HG02943 (cell line): Measurements from ENCODE around the gene BNIP3.

ENCODE experiments used
- ATAC-seq: cut with Tn5 transposase; IDR thresholded peaks from one replicate; pipeline ENCODE4 v1.9.1; 2021; ENCODE audit warnings: mild to moderate bottlenecking, low read depth, moderate library complexity; ENCODE audit not compliant: unreplicated experiment

The BNIP3 gene

DNA sequence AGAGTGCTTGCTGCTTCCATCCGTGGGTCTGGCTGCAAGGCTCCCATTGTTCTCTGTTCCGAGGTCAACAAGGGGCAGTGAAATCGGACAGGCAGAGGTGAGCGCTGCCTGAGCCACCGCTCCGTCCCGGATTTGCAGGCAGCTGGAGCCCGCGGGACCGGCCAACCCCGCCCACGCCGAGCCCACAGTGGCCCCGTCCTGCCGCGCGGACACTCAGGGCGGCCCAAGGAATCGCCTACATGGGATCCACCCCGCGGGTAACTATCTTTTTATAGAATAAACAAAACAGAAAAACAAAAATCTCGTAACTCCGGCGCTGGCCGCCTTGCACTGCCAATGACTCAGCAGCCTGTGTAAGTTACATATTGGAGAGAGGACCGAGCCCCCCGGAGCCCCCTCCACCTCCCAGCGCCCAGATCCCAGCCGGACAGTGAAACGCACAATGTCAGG, 1.9 kb downstream of the BNIP3 start:
- ATAC-seq, result no peak

DNA sequence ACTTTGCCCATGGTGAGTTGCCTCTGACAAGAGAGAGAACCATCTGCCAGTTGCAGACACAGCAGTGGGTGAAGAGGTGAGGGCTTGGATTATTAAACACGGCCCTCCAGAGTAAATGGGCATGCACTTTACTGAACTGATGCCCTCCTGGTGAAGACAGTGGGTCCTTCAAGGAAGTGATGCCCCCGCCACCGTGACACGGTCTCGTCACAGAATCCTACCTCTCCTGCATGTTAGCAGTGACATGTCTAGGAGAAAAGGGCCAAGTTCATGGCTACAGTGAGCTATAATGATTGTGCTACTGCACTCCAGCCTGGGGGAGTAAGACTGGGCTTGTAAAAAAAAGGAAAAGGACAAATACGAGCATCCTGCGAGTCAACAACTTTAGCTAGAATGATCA, 2.4 kb downstream of the BNIP3 start:
- no peak for ATAC-seq

DNA sequence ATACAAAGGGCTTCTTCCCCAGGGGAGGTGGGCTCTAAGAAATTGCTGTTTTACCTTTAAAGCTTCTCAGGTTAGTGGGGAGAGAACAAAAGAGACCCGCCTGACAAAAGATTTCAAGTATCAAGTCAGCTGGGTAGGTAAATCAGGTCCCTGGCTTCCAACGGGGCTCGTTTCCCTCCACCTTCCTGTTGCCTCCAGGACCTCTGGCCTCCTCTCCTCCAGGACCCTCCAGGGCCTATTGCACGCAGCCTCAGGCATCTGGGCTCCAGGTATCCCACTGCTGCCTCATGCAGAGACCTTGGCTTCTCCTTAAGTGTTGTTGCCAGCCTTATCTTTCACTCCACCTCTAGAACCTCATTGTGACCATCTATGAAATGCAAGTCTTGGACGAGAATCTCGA, 2.9 kb downstream of the BNIP3 start:
- ATAC-seq, result no peak

DNA sequence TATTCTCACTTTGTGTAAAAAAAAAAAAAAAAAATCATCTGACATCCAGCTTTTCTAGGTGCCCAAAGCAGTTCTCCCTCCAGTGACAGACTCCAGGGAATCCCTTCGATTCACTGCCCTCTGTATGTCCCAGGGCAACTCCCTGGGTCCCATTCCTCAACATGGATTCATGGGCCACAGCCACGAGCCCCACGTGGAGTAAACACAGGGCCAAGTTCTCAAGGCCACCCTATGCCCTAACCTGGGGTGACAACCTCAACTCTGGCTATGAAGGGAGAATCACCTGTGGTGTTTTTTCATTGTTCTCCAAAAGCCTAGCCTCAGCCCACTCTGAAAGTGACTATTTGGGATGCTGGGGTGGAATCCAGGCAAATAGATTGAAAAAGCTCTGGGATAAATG, 3.4 kb downstream of the BNIP3 start:
- no peak for ATAC-seq

DNA sequence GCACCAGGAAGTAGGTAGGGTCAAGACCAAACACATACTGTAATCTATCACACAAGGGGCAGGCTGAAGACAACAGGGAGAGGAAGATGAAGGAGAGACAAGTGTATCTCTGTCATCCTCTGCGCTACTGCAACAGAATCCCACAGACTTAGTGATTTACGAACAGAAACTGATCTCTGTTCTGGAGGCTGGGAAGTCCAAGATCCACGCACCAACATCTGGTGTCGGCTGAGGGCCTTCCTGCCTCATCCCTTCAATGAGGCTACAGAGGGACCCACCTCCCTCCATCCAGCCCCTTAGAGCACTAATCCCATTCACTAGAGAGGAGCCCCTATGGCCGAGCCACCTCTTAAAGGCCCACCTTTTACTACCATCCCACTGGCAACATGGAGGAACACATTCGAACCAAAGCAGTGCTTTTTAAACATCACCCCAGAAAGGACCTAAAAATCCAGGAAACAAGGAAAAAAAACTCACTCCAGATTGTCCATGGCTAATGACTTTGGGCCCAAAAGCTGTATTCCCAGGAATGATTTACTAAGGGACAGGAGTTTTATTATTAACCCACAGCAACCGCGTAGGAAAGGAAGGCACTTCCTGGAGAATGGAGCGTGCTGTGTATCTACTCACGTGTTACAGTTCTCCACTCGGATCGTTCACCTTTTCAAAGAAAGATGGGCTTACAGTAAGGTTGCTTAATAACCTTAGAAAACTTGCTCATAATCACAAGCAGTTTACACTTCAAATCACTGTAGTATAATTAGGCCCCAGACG, 4.2 kb downstream of the BNIP3 start:
- ATAC-seq, result no peak

DNA sequence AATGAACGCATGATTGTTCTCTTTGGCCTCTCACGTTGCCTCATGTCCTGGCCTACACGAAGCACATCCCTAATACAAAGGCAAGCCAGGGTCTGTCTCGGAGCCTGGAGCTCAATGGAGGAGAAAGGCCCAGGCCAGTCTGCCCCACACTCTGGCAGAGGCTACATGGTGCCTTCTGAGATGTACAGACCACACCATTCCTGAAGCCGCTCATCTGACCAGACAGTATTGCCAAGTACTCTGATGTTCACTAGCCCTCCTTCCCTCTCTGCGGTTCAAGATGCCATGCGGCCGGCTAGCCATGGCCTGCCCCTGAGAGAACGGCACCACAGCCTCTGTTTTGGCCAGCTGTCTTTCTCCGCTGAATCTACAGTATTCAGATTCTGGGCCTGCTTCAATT, 5.9 kb downstream of the BNIP3 start:
- no peak for ATAC-seq

DNA sequence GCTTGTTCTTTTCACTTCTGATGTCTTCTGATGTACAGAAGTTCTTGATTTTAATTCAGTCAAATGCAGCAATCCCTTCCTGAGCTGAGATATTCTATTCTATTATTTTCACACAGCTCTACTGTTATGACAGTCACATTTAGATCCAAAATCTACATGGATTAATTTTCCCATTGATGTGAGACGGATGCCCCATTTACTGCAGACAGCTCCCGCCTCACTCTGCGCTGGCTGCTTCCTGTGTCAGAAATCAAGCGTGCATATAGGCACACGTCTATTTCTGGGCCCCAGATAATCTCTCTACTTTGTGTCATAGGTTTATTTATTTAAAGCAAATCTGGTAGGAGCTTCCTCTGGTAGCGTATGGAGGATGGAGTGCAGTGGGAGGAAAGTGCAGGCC, 6.7 kb downstream of the BNIP3 start:
- no peak for ATAC-seq

DNA sequence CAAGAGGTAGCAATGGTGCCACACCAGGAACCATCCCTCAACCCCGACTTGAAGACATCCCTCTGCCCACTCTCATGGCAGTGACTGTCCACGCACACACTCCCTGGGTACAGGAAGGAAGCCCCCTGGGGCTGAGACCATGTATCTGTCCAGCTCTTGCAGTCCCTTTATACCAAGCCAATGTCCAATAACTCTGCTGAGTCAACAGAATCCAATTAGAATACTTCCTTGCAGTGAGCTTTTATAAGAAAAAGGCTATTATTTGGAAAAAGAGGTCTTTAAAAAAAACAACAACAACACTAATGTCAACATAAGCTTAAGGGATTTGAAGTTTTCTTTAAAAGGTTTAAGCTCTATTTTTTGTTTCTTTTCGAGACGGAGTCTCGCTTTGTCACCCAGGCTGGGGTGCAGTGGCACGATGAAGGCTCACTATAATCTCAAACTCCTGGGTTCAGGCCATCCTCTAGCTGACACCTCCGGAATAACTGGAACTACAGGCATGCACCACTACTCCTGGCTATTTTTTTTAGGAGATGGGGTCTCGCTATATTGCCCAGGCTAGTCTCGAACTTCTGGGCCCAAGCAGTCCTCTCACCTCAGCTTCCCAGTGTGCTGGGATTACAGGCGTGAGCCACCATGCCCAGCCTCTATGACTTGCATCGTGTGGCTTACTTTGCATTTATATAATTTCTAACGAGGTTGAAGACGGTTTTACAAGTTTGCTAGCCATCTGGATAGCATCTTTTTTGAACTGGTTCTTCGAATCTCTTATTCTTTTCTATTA, 7.5 kb downstream of the BNIP3 start:
- ATAC-seq, result no peak

DNA sequence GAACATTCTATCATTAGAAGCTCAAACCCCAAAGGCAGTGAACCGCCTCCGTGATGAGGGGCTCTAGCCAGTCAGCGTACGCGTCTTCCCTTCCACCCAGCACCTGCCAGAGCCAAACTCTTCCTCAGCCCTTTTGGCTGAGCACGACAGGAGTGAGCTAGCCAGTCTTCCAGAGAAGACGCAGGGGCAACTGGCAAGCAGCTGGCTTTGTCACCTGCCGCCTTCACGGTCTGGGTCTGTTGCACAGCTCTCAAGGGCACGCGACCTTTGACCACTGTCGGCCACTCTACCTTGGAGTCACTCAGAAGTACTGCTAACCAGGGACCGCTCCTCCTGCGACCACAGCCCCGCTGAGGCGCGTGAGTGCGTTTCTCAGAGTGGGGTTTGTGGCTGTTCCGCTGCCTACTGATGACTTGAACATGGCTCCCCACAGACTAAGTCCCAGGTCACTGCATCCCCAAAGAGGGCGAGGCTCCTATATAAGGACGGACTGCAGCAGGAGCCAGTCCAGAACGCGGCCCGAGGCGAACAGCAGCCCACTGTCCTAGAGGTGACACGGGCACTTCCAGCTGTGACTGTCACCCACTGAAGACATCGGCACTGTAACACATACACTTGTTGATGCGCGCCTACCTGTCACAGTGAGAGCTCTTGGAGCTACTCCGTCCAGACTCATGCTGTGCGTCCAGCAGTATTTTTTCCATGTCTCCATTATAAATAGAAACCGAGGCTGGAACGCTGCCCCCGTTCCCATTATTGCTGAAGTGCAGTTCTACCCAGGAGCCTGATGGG, 8.4 kb downstream of the BNIP3 start:
- no peak for ATAC-seq

DNA sequence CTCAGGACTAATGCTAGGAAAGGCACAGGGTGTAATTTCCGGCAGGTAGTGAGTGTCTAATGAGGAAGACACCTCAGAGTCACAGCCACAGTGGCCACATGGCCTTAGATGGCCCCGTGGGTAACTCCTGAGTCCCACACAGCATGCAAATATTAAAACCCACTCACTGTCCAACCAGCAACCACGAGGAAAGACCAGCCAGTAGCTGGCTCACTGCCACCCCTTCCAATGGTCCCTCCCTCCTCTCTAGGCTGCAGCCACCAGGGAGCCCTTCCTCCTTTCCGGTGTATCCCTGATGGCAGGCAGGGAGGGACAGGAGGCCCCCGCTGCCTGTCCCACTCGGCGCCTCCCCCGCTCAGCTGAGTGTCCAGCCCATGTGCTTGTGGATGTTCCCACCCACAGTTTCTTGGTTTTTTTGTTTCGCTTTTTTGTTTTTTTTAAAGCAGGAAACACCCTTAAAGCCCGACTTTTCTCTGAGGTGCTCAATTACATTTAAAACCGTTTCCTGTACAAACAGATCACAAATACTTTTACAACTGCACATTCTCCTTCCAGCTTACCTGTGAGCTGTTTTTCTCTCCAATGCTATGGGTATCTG, 9.2 kb downstream of the BNIP3 start:
- ATAC-seq, result no peak

DNA sequence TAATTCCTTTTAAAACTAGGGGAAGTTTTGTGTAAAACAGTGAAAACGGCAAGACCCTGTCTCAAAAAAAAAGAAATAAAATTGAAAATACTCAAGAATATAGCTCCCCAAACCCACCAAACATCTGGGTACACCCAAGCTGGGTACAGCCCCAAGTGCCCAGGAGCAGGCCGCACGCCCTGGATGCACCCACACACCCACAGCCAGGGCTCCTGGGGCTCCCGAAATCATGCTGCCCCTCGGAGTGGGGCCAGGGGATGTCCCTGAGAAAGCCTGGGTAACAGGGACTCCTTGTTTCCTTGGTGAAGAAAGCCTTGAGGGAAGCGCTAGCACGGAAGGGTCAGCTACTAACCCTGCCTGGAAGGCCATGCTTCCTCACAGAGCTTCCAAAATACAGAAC, 10.1 kb downstream of the BNIP3 start:
- no peak for ATAC-seq

DNA sequence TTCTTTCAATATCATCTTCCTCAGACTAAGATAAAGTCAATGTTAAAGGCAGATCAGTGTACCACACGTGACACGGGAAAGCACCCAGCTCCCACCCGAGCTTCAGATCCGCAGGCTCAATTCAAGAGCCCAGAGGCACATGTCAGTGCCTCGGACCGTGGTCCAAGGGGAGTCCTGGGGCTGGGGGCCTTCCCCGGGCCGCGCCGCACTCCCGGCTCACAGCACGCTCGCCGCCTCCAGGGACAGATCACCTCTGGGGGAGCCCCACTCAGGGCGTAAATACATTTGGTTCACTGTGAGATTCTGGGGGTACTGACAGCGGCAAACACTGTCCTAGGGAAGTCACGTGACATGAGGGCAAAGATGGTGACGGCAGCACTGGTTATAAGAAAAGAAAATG, 10.8 kb downstream of the BNIP3 start:
- no peak for ATAC-seq

DNA sequence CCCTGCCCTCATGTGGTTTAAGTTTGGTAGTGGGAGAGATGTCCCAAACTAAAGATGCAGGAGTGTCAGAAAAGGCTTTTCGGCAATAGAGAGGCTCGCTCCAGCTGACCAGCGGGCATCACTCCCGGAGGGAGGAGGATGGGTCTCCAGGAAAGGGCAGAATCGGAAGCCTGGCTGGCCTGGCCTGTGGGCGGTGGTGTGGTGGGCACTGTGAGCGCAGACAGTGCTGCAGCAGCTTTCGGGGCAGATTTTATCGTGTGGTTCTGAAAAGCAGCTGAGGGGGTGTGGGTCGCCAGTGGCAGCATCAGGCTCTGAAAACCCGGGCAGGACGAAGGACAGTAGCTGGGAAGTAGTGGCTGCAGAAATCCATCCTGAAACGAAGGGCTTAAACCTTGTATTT, 12.8 kb downstream of the BNIP3 start:
- no peak for ATAC-seq

DNA sequence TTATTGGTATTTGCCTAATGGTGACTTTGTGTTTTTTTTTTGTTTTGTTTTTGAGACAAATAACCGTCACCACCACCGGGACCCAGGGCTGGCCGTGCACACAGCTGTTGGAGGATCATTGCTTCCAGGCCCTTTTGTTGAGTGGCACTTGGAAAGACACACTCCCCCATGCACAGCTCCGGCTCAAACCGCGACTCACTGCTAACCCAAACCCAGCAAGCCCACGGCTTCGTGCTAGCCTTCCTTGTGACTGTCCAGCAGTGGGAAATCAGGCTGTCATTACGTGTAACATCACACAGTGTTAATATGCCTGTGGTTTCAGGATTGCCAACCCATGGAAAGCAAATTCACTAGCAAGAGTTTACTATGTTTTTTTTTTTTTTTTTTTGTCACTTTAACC, 17.4 kb downstream of the BNIP3 start:
- ATAC-seq, result no peak

DNA sequence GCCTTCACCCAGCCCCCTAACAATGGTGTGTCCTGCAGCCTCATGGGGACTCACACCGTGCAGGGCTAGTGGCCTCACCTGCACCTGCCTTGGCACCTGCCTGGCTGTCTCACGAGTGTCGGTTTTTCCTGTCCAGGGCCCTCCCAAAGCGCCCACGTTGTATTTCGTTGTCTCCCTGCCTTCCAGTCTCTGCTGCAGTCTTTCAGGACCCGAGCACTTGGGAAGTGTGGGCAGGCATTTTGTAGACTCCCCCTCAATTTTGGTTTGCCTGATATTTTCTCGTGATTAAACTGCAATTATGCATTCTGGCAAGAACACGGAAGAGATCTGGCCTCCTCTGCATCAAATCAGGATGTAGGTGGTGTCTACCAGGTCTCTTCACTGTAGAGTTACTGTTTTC, 17.9 kb downstream of the BNIP3 start:
- no peak for ATAC-seq

DNA sequence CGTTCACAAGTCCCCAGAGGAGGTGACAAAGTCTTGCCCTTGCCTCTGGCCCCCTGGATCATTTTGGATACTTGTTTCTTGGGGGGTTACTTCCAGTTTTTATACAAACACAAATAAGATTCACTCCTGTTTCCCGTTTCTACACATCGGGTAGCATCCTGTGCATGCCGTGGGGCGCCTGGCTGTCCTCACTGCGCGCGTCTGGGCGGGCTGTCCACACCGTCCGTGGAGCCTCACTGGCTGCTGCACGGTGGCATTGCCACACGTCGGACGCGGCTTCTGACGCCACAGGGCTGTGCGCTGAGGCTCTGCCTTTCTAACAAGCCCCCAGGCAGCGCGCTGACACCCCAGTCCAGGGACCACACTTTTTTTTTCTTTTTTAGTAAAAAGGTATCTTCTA, 18.4 kb downstream of the BNIP3 start:
- no peak for ATAC-seq

DNA sequence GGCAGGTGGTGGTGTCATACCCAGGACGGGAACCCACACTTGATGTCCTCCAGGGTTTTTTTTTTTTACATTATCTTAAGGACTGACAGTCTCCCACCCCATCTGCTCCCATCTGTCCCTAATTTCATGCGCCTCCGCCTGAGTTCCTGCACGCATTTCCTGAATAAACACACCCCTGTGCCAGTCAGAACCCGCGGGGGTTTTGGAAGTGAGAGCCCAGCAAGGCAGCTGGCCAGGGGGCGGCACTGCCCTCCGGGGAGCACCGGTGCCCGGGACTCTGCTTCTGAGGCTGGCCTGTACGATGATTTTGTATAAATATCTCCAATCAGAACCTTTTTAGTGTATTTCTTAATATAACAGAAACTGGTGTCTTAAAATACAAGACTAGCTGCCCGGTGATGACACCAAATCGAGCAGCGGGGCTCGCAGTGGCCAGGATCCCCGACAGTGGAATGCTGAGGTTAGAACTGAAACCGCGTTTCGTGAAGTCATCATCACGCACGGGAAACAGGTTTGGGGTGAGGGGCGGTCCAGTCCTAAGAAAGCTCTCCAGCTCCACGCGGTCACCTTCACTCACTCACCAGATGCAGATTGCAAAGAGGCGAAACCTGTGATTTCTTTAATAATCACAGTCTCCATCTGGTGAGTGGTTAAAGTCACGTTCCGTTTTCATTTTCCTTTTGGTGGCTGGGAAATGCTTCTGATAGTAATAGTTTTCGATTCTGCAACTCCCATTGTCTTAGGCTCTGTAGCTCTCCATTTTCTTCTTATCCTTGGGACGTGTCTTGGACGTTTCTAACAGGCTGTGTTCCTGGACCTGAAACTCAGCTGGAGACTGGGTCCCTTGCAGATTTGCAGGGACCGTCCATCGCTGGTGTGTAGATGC, 19.7 kb downstream of the BNIP3 start:
- ATAC-seq, result no peak

DNA sequence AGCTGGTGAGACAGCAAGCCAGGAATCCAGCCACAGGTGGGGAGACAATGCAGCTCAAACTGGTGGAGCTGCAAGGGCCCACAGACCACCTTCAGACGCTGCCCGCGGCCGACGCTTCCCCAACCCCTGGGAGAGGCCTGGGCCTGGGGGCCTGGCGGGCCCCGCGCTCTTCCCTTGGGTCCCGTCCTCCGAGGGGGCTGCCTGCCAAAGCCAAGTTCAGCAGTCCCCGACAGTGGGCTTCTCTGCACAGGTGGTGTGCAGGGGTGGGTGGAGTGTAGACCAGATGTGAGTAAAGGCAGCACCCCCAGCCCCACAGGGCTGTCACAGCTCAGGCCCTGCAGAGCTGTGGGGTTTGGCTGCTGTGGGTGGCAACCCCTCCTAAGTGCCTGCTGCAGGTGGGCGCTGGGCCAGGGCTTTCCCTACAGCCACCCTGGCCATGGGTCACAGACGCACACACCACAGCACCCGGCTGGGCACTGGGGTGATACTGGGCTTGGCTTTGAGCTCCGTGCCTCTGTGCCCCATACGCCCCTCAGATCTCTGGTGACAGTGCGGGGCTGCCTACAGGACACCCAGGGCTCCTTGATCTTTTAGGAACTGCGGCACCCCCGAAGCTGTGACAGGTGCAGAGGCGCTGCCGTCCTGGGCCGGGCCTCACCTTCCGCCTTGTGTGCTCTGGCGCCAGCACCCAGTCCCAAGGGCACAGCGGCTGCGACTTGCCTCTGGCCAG, 20.5 kb downstream of the BNIP3 start:
- ATAC-seq, result no peak

DNA sequence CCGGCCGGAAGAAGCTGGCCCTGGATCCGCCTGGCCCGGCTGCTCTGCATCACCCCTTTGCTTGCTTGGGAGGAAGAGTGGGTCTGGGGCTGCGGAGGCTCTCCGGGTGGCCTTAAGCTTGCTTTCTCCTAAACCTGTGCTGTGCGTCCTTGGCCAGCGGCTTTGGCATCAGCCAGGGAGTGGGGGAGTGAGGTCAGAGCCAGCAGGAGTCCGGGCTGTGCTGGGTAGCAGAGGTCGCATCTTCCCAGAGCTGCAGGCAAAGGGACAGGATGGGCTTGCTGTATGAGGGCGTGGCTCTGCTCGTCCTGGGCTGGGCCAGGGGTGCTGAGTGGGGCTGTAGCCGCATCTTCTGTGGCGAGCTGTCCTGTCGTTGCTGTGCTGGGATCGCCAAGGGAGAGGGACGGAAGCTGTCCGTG, 21.1 kb downstream of the BNIP3 start:
- no peak for ATAC-seq
